HG03342 (cell line): Measurements from ENCODE around the gene CST9.
"Not testable (repeated sequence)": the region's sequence is repeated elsewhere in the genome, so short reads cannot be mapped to it uniquely, and the experiment has no call there.

Experiments
- ATAC-seq: cut with Tn5 transposase; IDR thresholded peaks from one replicate; pipeline ENCODE4 v1.9.1; 2021; ENCODE audit warnings: mild to moderate bottlenecking, moderate library complexity; ENCODE audit not compliant: unreplicated experiment

CST9 gene

DNA sequence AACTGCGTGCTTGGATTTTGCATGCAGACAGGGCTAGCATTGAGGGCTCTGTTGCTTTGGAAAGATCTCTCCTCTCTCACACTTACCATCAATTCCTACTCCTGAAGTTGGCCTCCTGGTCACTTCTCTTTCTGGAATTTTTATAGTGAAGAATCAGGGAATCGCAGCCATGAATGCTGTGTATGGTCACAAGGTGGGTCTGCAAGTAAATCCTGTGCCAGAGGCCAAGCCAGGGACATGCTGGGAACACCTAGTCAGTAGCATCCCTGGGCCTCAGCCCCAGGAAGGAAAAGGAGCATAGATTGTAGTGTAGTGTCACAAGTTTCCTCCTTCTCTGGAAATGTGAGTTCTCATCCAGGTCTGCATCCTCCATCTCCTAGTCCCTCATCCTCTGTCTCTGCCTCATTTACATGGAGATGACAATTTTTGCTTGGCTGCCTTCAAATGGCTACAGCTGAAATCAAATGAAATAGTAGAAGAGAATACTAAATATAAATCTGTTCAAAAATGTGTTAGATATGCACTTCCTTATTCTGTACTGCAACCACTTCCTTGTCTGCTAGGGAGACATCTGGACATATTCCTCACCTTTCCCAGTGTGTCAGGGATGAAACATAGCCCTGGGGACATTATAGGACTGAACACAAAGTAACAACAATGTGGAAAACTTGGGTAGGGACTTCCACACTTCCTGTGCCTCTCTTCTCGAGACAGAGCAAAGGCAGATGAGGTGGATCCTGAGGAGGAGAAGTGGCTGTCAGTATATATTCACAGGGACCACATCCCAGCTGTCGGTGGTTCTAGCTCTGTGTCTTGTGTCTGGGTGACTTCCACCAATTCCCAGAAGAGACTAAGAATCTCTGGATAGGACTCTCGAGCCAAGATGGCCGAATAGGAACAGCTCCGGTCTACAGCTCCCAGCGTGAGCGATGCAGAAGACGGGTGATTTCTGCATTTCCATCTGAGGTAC is 17.0 kb downstream of the CST9 start:
- ATAC-seq, result no peak

DNA sequence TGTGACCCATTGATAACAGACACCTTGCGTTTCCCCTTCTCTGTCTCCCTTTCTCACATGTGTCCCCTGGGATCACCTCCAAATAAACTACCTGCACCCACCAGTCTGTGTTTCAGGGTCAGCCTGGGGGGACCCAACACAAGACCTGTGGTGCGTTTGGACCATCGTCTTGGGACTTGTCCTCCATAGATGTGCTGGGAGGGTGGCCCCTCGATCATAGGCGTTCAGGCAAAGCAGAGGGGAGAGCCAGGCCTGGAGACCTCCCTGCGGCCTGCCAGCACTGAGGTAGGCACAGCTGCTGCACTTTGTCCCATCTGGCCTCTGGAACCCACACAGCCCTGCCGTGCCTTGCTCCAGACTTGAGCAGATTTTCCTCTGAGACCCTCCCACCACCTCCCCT is 18.1 kb downstream of the CST9 start:
- no peak for ATAC-seq

DNA sequence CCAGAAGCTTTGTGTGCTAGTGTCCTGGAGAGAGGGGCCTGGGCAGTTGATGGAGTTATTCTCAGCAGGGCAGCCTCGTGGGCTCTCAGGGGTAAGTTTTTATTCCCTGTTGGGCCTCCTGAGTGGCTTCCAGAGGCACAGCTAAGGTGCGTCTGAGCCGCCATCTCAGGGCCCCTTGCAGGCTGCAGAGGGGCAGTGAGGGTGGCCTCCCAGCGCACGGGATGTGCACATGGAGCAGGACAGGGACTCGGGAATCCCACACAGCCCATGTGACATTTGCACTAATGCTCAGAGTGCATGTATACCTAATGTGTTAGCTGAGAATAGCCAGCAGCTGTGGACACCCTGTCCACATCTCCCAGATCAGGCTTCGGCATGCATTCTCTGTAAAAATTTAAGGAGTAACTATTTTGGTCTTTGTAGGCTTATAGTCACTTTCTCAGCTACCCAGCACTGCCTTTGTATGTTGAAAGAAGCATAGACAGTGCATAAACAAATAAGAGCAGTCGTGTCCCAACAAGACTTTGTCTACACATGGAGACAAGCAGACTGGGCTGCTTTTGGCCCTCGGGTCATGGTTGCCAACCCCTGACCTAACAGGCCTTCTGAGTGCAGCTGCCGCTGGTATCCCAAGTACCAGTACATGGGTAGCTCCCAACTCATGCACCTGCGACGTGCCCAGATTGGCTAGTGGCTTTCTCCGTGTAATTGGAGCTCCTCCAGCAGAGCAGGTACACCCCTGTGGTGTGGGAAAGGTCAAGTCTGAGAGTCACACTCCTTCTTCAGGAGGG is 18.8 kb downstream of the CST9 start:
- ATAC-seq, result no peak

DNA sequence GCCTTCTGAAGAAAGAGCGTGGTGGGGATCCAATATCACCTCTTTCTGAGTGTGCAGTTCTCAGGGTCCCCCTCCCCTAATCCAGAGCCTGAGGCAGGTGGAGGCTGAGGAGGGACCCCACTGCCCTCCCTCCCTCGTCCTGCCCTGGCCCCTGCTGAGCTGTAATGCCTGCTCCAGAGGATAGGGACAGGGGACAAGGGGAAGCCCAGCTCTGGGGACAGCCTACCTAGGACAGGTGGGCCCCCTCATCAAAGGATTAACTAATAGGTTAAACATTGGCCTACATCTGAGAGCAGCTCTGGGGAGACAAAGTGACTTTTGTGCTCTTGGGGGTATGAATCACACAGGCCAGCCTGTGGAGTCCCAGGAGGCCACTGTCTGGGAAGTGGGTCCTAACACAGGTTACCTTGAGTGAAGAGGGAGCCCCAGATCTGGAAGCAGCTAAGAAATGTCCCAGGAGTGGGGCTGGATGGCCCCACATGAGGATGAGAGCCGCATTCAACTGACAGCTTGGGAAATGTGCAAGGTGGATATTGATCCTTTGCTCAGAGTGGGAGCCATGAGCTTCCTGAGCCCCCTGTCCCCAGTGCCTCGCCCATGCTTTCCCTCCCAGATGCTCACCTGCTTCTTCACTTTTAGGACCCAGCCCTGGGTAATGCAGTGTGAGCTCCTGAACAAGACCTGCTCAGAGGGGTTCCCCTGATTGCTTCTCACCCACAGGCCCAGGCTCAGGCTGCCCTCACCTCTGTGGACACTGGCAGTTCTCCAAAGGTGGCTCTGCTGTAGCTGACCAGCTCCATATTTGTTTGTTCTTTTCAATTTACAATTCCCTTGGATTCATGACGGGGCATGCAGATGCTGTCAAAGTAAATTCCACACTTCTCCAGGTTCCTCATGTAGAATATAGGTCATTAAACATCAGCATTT is 19.6 kb downstream of the CST9 start:
- ATAC-seq, result no peak

DNA sequence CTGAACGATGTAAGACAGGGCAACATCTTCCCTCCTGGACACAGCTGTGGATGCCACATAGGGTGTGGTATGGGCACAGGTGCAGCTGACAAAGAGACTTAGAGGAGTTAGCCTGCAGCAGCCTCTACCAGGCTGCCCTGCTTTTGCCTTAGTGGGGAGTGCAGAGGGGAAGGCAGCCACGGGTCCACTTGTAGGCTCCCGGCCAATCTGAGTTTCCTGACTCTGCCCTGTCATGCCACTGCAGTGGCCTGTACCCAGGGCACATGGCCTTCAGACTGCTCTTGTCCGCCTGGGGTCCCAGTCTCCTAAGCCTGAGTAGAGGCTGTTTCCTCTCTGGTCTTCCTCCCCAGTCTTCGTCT is 20.3 kb downstream of the CST9 start:
- no peak for ATAC-seq

- no peak for ATAC-seq
Observed at GRCh38 chr20:23584434-23585199, 21.1 kb downstream of the CST9 start.

DNA sequence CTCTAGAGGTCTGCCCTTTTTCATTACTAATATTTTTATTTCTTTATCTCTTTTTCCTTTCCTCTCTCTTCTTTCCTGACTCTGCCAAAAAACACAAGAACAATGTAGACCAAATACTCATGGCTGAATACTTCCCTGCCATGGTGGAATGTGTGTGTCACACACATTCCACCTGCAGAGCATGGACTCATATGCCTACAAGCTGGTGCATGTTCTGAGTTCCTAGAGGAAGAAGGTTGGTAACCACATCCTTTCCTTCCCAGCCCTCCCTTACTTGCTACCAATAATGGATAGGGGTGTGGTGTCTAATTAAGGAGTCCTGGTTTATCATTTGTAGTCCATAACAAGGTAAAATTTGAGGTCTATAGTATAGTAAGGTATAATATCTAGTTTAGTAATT is 22.2 kb downstream of the CST9 start:
- no peak for ATAC-seq

DNA sequence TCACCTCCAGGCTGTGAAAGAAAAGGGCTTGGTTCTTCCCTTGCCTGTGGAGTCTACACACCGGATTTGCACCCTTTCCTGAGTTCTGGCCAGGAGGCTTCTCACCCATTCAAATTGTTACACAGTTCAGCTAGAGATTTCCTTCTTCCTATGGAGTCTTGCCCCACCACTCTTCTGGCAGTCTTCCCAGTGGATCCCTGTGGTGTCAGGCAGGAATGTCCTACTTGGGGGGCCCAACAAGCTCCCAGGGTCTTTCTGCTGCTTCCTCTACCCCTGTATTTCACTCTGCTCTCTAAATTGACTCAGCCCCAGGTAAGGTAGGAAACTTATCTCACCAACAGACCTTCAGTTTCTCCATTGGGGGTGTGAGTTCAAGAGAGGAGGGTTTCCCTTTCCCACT is 23.4 kb downstream of the CST9 start:
- no peak for ATAC-seq

DNA sequence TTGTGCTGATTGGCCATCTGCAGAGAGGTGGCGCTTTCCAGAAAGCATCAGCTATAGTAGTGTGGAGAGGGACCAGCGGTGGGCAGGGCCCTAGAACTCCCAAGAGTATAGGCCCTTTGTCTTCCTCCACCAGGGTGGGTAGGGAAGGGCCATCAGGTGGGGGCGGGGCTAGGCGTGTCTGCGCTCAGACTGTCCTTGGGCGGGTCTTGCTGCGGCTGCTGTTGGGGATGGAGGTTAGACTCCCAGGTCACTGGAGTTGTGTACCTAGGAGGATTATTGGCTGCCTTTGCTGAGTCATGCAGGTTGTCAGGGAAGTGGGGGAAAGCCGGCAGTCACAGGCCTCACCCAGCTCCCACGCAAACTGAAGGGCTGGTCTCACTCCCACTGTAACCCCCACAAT is 23.9 kb downstream of the CST9 start:
- ATAC-seq, result not testable (repeated sequence)

DNA sequence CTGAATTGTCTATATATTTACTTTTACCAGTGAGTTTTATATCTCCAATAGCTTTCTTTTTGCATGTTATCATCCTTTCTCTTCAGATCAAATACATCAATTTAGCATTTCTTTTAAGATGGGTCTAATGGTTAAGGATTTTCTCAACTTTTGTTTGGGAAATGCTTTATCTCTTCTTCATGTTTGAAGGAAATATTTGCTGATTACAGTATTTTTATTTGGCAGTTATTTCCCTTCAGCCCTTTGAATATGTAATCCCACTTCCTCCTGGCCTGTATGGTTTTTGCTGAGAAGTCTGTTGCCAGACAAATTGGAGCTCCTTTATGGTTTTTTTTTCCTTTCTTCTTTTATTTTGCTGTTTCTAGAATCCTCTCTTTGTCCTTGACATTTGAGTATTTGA is 30.7 kb downstream of the CST9 start:
- ATAC-seq, result no peak

- ATAC-seq, result no peak
Observed at GRCh38 chr20:23570178-23570760, 35.4 kb downstream of the CST9 start.

DNA sequence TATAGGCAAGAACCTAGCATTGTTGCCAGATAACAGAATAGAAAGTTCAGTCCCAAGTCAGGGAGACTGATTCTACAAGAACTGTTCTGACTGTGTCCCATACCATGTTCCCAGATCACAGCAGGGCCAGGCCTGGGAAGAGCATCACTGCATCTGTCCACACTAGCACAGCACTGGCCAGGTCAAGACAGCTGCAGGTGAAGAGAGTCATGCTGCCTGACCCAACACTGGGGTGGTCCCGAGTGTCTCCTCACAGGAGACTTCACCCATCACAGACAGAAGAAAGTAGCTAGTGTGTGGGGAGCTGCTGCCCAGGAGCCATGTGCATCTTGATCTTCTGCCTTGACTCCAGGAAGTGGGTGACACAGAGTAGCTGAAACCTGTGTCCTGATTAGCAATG is 36.1 kb downstream of the CST9 start:
- no peak for ATAC-seq

DNA sequence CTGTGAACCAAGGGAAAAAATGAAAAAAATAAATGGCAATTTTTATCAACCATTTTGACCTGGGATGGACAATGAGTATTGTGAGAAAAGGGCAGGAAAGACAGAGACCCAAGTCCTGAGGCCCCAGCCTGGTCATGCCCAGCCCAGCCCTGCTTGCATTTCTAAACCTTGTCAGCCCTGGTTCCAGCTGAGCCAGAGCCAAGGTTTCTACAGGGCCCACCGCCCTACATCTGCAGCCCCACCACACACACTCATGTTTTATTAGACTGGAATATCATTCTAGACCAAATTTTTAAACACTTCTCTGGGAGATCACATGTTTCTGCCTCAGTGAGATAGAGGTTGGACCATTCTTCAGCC is 36.8 kb downstream of the CST9 start:
- ATAC-seq, result no peak

DNA sequence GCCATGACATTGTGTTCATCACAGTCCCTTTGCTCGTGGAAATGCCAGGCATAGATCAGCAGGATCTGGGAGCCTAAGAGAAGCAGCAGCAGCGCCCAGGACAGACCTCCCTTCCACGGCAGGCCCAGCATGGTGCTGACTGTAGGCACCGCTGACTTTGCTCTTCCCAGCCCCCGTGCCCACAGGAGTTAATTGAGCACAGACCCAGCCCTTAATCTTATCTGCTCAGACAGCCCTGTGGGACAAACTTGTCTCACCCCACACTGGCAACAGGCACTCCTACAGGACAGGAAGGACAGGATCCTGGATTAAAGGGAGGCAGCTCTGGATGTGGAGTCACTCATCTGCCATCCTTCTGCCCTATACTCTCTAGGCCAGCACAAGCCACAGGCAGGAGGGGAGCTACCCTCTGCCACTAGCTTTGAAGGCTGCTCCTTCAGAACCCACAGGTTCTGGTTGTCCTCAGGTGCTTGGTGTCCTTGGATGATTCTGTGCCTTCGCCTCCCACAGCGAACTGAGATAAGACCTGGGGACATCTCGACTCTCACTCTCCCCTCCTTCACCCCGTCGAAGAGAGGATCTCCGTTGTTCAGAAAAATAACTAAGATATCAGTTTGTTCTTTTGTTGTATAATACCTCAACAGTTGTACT is 37.3 kb downstream of the CST9 start, which contains the start of gene CST9L:
Gene CST9L, minus strand, starts transcription at position 165 of the 651 bp plus-strand sequence. Its CDS starts 34 bp downstream, at position 131.
- no peak for ATAC-seq

DNA sequence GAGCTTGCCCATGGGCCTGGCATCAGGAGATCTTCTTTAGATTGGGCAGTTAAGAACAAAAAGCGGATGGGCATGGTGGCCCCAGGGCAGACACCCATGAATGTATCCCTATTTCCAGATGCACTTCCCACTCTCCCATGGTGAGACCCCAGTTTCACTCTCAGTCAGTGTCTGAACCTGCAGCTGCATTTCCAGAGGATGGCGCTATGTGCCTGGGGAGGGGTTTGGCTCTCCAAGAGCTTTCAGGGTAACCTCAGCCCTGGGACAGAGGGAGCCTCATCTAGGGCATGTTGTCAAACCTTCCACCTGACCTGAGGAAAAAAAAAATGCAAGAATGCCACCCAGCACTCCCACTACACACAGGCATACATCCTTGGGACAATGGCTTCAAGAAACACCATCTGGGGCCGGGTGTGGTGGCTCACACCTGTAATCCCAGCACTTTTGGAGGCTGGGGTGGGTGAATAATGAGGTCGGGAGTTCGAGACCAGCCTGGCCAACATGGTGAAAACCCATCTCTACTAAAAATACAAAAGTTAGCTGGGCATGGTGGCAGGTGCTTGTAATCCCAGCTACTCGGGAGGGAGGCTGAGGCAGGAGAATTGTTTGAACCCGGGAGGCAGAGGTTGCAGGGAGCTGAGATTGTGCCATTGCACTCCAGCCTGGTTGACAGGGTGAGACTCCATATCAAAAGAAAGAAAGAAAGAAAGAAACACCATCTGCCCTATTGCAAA is 39.4 kb downstream of the CST9 start:
- ATAC-seq, result no peak

- ATAC-seq, result no peak
Observed at GRCh38 chr20:23565503-23566045, 40.1 kb downstream of the CST9 start.

DNA sequence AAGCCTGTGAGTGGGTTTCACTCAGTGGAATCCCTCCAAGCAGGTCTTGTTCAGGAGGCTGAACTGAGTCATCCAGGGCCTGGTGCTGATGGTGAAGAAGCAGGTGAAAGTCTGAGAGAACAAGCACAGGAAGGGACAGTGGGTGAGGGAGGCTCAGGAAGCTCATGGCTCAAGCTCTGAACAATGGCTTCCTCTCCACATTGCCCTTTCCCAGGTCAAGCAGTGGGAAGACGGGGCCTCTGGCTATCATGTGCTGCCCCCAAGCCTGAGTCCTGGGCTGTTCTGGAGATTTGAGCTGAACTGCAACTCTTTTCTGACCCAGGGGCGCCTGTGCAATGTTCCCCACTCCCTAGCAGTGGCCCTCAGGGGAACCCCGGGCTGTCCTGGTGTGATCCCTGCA is 40.8 kb downstream of the CST9 start:
- ATAC-seq, result no peak

DNA sequence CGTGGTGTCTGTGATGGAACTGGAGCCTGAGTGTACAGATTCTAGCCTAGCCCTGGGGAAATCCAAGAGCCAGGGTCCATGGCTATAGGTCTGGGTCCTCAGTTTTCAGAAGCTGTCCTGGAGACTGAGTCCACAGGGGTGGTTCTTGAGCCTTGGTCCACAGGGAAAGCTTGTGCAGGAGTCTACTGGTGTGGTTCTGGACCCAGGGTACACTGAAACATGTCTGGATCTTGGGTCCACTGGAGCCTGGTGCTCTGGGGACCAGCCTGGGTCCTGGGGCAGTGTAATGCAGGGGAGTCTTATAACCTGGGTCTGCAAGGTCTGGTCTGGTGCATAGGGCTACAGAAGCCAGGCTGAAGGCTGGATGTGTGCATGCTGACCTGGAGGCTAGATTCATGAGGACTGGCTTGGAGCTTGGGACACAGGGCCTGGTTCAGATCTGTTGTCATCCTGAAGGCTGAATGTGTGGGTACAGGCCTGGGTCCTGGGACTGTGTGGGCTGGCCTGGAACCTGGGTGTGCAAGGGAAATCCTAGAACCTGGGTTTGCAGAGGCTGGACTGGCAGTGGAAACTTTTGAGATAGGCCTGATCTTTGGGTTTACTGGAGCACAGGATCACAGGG is 42.9 kb downstream of the CST9 start:
- ATAC-seq, result no peak
